Fibroblast of villous mesenchyme (primary cell): Measurements from ENCODE around the gene ZNF93. TPM values are rescaled to one million over a fixed set of nuclear protein-coding genes. Genes with fewer than 3 reads are reported as not detected.
"Not testable (repeated sequence)": the region's sequence is repeated elsewhere in the genome, so short reads cannot be mapped to it uniquely, and the experiment has no call there.

Experiments
- DNase-seq: peaks from one replicate; pipeline ENCODE4 v3.0.0-alpha.2; 2010; ENCODE audit warnings: low read depth
- H3K4me3 ChIP-seq: 2 replicates; pipeline ENCODE4 v1.5.1; 2011; ENCODE audit warnings: low read depth, mild to moderate bottlenecking, low read length
- CTCF ChIP-seq: IDR thresholded peaks from 2 replicates; pipeline ENCODE4 v1.5.1; 2012; ENCODE audit warnings: low read depth, mild to moderate bottlenecking, low read length; ENCODE audit not compliant: insufficient read depth
- total RNA-seq: library from RNA; depleted of rRNA; stranded (reverse); fragments of >200 nt; gene quantifications from 2 replicates; pipeline ENCODE4 v1.2.3, GENCODE V29; 2012

Gene ZNF93
- total RNA-seq, 1 donor: 11.2 TPM

GRCh38 chr19:19946226-19946625 is 45.5 kb downstream of the ZNF93 start:
- no peak for TF ChIP-seq CTCF
- H3K4me3 ChIP-seq: no peak overlapping the region
- no peak for DNase-seq

DNA sequence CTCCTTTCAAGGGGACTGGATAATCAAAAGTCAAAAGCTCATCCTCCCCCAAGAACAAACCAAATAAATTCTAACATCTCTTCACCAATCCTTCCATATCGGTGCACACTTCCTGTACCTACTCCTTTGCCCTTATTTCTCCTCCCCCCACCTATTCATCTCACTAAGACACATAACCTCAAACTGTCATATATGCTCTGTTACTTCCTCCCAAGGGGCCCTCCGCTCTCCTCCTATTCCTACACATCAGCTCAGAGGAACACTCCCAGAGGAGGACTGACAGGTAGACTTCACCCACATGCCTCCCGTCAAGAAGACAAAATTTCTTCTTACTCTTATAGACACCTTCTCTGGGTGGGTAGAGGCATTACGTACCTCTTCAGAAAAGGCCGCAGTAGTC is 48.1 kb downstream of the ZNF93 start:
- no peak for DNase-seq
- TF ChIP-seq CTCF: no peak
- no peak overlapping the region for H3K4me3 ChIP-seq

DNA sequence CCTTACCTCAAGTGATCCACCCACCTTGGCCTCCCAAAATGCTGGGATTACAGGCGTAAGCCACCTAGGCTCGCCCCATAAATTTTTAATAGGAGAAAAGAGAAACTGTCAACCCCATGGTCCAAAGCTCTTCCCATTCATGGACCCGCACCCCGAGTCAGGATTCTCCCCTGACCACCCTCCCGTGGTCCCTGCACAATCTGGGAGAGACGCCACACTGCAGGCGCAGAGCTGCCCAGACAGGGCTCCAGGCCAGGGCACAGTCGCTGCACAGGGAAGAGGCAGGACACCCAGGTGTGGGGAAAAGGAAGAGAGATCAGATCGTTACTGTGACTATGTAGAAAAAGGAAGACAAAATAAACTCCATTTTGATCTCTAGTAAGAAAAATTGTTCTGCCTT is 54.5 kb downstream of the ZNF93 start:
- H3K4me3 ChIP-seq: no peak overlapping the region
- TF ChIP-seq CTCF: no peak
- DNase-seq: no peak

DNA sequence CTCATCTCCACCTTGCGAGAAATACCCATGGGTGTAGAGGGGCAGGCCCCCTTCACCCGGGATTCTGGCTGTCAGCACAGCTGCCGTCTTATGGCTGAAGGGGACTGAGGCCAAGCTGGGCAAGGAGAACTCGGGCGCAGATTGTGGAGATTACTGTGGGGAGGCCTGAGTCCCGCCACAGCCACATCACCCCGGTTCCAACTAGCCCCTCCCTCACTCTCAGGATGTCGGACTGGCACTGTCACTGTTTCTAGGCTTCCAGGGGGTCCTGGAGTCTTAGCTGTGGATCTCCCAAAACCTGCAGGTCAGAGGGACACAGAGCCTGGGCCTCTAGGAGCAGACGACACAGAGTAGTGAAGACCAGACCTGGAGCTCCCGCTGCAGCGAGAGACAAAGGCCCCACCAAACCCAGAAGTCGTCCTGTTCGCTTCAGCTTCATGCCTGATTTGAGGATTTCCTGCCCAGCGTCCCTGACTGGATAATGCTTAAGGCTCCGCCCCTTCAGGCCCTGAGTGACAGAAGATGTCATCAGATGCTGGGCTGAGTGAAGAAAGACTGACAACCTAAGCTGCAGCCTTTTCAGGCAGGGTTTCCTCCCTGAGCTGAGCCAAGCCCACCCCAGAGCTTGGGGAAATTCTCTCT is 55.8 kb downstream of the ZNF93 start:
- H3K4me3 ChIP-seq: no peak overlapping the region
- DNase-seq: no peak
- no peak for TF ChIP-seq CTCF

GRCh38 chr19:19957766-19958165 is 57.0 kb downstream of the ZNF93 start:
- H3K4me3 ChIP-seq: not testable (repeated sequence)

DNA sequence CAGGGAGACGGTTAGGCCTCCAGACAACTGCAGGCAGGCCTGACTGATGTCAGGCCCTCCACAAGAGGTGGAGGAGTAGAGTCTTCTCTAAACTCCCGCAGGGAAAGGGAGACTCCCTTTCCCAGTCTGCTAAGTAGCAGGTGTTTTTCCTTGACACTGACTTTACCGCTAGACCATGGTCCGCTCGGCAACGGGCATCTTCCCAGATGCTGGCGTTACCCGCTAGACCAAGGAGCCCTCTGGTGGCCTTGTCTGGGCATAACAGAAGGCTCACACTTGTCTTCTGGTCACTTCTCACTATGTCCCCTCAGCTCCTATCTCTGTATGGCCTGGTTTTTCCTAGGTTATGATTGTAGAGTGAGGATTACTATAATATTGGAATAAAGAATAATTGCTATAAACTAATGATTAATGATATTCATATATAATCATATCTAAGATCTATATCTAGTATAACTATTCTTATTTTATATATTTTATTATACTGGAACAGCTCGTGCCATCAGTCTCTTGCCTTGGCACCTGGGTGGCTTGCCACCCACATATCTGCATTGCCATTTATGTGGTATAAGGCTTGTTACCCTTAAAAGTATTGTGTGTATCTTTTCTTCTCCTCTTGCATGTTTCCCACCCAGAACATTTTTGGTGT is 58.5 kb downstream of the ZNF93 start:
- peak; percentile 60 for DNase-seq

More at GRCh38 chr19:19957766-19958165, 57.0 kb downstream of the ZNF93 start:
- not testable (repeated sequence) for DNase-seq

More for the DNA sequence above, 58.5 kb downstream of the ZNF93 start:
- H3K4me3 ChIP-seq: not testable (repeated sequence)
- peak; percentile 61 for TF ChIP-seq CTCF
